GM21381 (cell line): ENCODE data around the gene METTL25B.
A peak's percentile ranks its signal among the peaks of the same experiment; 100 is the strongest.

Experiments used
- ATAC-seq: cut with Tn5 transposase; IDR thresholded peaks from one replicate; pipeline ENCODE4 v1.9.1; 2021; ENCODE audit warnings: mild to moderate bottlenecking, moderate library complexity; ENCODE audit not compliant: unreplicated experiment

Gene METTL25B

GRCh38 chr1:156766298-156767100, 38.2 kb downstream of the METTL25B start:
- peak; percentile 7 for ATAC-seq

GRCh38 chr1:156767101-156767878, 39.0 kb downstream of the METTL25B start, which contains the start of gene PRCC:
Gene PRCC (plus strand): TSS chr1:156767535. CDS start chr1:156767772, 237 bp downstream.
- ATAC-seq: peak; percentile 92

- ATAC-seq: peak; percentile 4
Observed at GRCh38 chr1:156767879-156768604, 39.8 kb downstream of the METTL25B start.

GRCh38 chr1:156768610-156769295, 40.5 kb downstream of the METTL25B start:
- ATAC-seq: no peak

GRCh38 chr1:156772222-156772621, 44.0 kb downstream of the METTL25B start:
- no peak for ATAC-seq

GRCh38 chr1:156772728-156773497, 44.6 kb downstream of the METTL25B start:
- no peak for ATAC-seq

- ATAC-seq: no peak
Observed at GRCh38 chr1:156773607-156774006, 45.3 kb downstream of the METTL25B start.

- ATAC-seq: no peak
Observed at GRCh38 chr1:156775799-156776198, 47.5 kb downstream of the METTL25B start.

- ATAC-seq: no peak
Observed at GRCh38 chr1:156776942-156777341, 48.7 kb downstream of the METTL25B start.

- ATAC-seq: no peak
Observed at GRCh38 chr1:156777573-156777972, 49.3 kb downstream of the METTL25B start.

GRCh38 chr1:156781585-156782186, 53.4 kb downstream of the METTL25B start:
- ATAC-seq: no peak

- no peak for ATAC-seq
Observed at GRCh38 chr1:156785458-156785857, 57.2 kb downstream of the METTL25B start.
